Trophoblast cell (in vitro differentiated cells and primary cell): ENCODE data around the gene PPIP5K1.
"Not testable (repeated sequence)": the region's sequence is repeated elsewhere in the genome, so short reads cannot be mapped to it uniquely, and the experiment has no call there.

Source experiments
- DNase-seq, 2 donors: peaks; one replicate each; pipeline ENCODE4 v3.0.0-alpha.2; 2016
- H2AFZ ChIP-seq: 2 replicates; pipeline ENCODE4 v1.6.1; 2013; ENCODE audit warnings: low read length, moderate library complexity, mild to moderate bottlenecking; ENCODE audit not compliant: insufficient read depth, poor library complexity
- H2AK5ac ChIP-seq: 2 replicates; pipeline ENCODE4 v1.6.1; 2013; ENCODE audit warnings: mild to moderate bottlenecking, low read length
- H2BK120ac ChIP-seq: 2 replicates; pipeline ENCODE4 v1.6.1; 2013; ENCODE audit warnings: low read length, mild to moderate bottlenecking, moderate library complexity; ENCODE audit not compliant: insufficient read depth, poor library complexity
- H2BK12ac ChIP-seq: 2 replicates; pipeline ENCODE4 v1.6.1; 2013; ENCODE audit warnings: mild to moderate bottlenecking, low read length, moderate library complexity
- H2BK5ac ChIP-seq: 2 replicates; pipeline ENCODE4 v1.6.1; 2013; ENCODE audit warnings: low read length, low read depth, moderate library complexity, mild to moderate bottlenecking; ENCODE audit not compliant: poor library complexity
- H3K14ac ChIP-seq: 2 replicates; pipeline ENCODE4 v1.6.1; 2013; ENCODE audit warnings: mild to moderate bottlenecking, low read length
- H3K18ac ChIP-seq: 2 replicates; pipeline ENCODE4 v1.6.1; 2013; ENCODE audit warnings: mild to moderate bottlenecking, low read length
- H3K23ac ChIP-seq: 2 replicates; pipeline ENCODE4 v1.6.1; 2013; ENCODE audit warnings: low read length
- H3K27ac ChIP-seq: 2 replicates; pipeline ENCODE4 v1.5.1; 2013; ENCODE audit warnings: low read depth, mild to moderate bottlenecking, inconsistent platforms, low read length, moderate library complexity
- H3K27me3 ChIP-seq: 2 replicates; pipeline ENCODE4 v1.6.1; 2013; ENCODE audit warnings: inconsistent platforms, mild to moderate bottlenecking, low read length, moderate library complexity; ENCODE audit not compliant: insufficient read depth
- H3K36me3 ChIP-seq, 2 experiments: 1 replicate in 1 of 2; 2 replicates in 1 of 2; pipeline ENCODE4 v1.6.1; 2013; ENCODE audit warnings: low read length in 2 of 2, mild to moderate bottlenecking in 2 of 2, moderate library complexity in 1 of 2; ENCODE audit not compliant: insufficient read depth in 2 of 2, control insufficient read depth in 1 of 2
- H3K4ac ChIP-seq: 2 replicates; pipeline ENCODE4 v1.6.1; 2013; ENCODE audit warnings: low read depth, mild to moderate bottlenecking, low read length, moderate library complexity
- H3K4me1 ChIP-seq, 2 experiments: 1 replicate in 1 of 2; 2 replicates in 1 of 2; pipeline ENCODE4 v1.6.1; 2013; ENCODE audit warnings: low read length in 2 of 2, mild to moderate bottlenecking in 2 of 2, moderate library complexity in 1 of 2; ENCODE audit not compliant: insufficient read depth in 2 of 2, control insufficient read depth in 1 of 2
- H3K4me2 ChIP-seq: 2 replicates; pipeline ENCODE4 v1.6.1; 2013; ENCODE audit warnings: inconsistent platforms, mild to moderate bottlenecking, low read length, moderate library complexity
- H3K4me3 ChIP-seq: 2 replicates; pipeline ENCODE4 v1.5.1; 2013; ENCODE audit warnings: mild to moderate bottlenecking, low read depth, low read length, inconsistent platforms
- H3K79me1 ChIP-seq: one replicate; pipeline ENCODE4 v1.6.1; 2013; ENCODE audit warnings: low read length
- H3K79me2 ChIP-seq: 2 replicates; pipeline ENCODE4 v1.6.1; 2013; ENCODE audit warnings: low read length, mild to moderate bottlenecking; ENCODE audit not compliant: control insufficient read depth, insufficient read depth, poor library complexity
- H3K9ac ChIP-seq: 2 replicates; pipeline ENCODE4 v1.6.1; 2013; ENCODE audit warnings: mild to moderate bottlenecking, low read length
- H3K9me3 ChIP-seq: 2 replicates; pipeline ENCODE4 v1.6.1; 2013; ENCODE audit warnings: low read depth, mild to moderate bottlenecking, control low read depth, inconsistent platforms, low read length; ENCODE audit not compliant: insufficient read depth
- H4K12ac ChIP-seq: 2 replicates; pipeline ENCODE4 v1.6.1; 2013; ENCODE audit warnings: low read depth, mild to moderate bottlenecking, low read length, moderate library complexity
- H4K8ac ChIP-seq: 2 replicates; pipeline ENCODE4 v1.6.1; 2013; ENCODE audit warnings: low read depth, mild to moderate bottlenecking, low read length, moderate library complexity
- H4K91ac ChIP-seq: one replicate; pipeline ENCODE4 v1.6.1; 2013; ENCODE audit warnings: low read depth, mild to moderate bottlenecking, low read length, moderate library complexity
- WGBS: extraction: QIAGEN DNeasy Blood & Tissue Kit; methylation state at CpG from one replicate; pipeline ENCODE4 v1.1.7; 2013; ENCODE audit warnings: missing lambda C conversion rate; ENCODE audit not compliant: insufficient read length, insufficient coverage; ENCODE audit errors: extremely low coverage; 5-methylcytosine and 5-hydroxymethylcytosine counted together

The PPIP5K1 gene

GRCh38 chr15:43532826-43533225 is 57.2 kb downstream of the PPIP5K1 start:
- H3K79me1 ChIP-seq, H3K4me1 ChIP-seq, H3K23ac ChIP-seq, H3K27ac ChIP-seq, H3K4me2 ChIP-seq, H2BK5ac ChIP-seq, H3K4ac ChIP-seq, H3K9ac ChIP-seq, H3K4me3 ChIP-seq, H3K14ac ChIP-seq, H2BK120ac ChIP-seq, H3K36me3 ChIP-seq, H2AFZ ChIP-seq, DNase-seq, H4K12ac ChIP-seq, H3K27me3 ChIP-seq, H3K9me3 ChIP-seq, H2BK12ac ChIP-seq, H2AK5ac ChIP-seq, H3K18ac ChIP-seq, H4K91ac ChIP-seq, H4K8ac ChIP-seq, H3K79me2 ChIP-seq: not testable (repeated sequence)
- no CpG with 5 or more reads among the region's 5 CpGs for WGBS

GRCh38 chr15:43531018-43531670 is 58.9 kb downstream of the PPIP5K1 start:
- Histone ChIP-seq H3K14ac (no peak overlapping the region), H4K91ac (no peak overlapping the region), H3K27ac (no peak overlapping the region), H3K18ac (no peak overlapping the region), H4K8ac (no peak overlapping the region), H3K9ac (no peak overlapping the region), H3K79me1 (no peaks in the 10 kb centered on the region), H3K4me1 (no peaks in the 10 kb centered on the region), H2AK5ac (no peak overlapping the region), H3K36me3 (peaks cover 3 to 8% of the 10 kb centered on the region in 2 experiments), H3K27me3 (no peaks in the 10 kb centered on the region), H2BK5ac (no peak overlapping the region), H3K9me3 (no peaks in the 10 kb centered on the region), H3K4me2 (no peak overlapping the region), H4K12ac (no peak overlapping the region), H2BK120ac (no peak overlapping the region), H3K4ac (no peak overlapping the region), H2AFZ (no peak overlapping the region), H3K23ac (no peak overlapping the region), H3K79me2 (no peaks in the 10 kb centered on the region), H3K4me3 (no peak overlapping the region), H2BK12ac (no peak overlapping the region)
- no CpG with 5 or more reads among the region's 7 CpGs for WGBS
- no peak for DNase-seq

- Histone ChIP-seq H4K8ac (no peak overlapping the region), H2AK5ac (no peak overlapping the region), H3K4me1 (no peaks in the 10 kb centered on the region), H3K9me3 (no peaks in the 10 kb centered on the region), H2AFZ (no peak overlapping the region), H2BK120ac (no peak overlapping the region), H3K4me3 (no peak overlapping the region), H3K18ac (no peak overlapping the region), H2BK5ac (no peak overlapping the region), H4K91ac (no peak overlapping the region), H3K36me3 (peaks cover 2 to 6% of the 10 kb centered on the region in 2 experiments), H3K4me2 (no peak overlapping the region), H2BK12ac (no peak overlapping the region), H3K79me2 (no peaks in the 10 kb centered on the region), H3K27ac (no peak overlapping the region), H3K79me1 (no peaks in the 10 kb centered on the region), H3K4ac (no peak overlapping the region), H3K9ac (no peak overlapping the region), H3K14ac (no peak overlapping the region), H3K23ac (no peak overlapping the region), H3K27me3 (no peaks in the 10 kb centered on the region), H4K12ac (no peak overlapping the region)
- no CpG with 5 or more reads among the region's 12 CpGs for WGBS
- no peak for DNase-seq
Measured at GRCh38 chr15:43529587-43530345, 60.2 kb downstream of the PPIP5K1 start.

- WGBS, result no CpG with 5 or more reads among the region's 15 CpGs
- Histone ChIP-seq H3K36me3 (peaks cover 0 to 4% of the 10 kb centered on the region in 2 experiments), H2AFZ (no peak overlapping the region), H3K79me2 (no peaks in the 10 kb centered on the region), H4K12ac (no peak overlapping the region), H2BK120ac (no peak overlapping the region), H3K4me1 (no peaks in the 10 kb centered on the region), H3K18ac (no peak overlapping the region), H4K8ac (no peak overlapping the region), H3K79me1 (no peaks in the 10 kb centered on the region), H3K14ac (no peak overlapping the region), H4K91ac (no peak overlapping the region), H3K23ac (no peak overlapping the region), H3K9me3 (no peaks in the 10 kb centered on the region), H2BK5ac (no peak overlapping the region), H2AK5ac (no peak overlapping the region), H3K27me3 (no peaks in the 10 kb centered on the region), H2BK12ac (no peak overlapping the region), H3K9ac (no peak overlapping the region), H3K27ac (no peak overlapping the region), H3K4me3 (no peak overlapping the region), H3K4ac (no peak overlapping the region), H3K4me2 (no peak overlapping the region)
- DNase-seq, result no peak
Measured at GRCh38 chr15:43529141-43529540, 60.9 kb downstream of the PPIP5K1 start.
